HG03097 (cell line): ENCODE results near the gene ALG5.

Experiments used
- ATAC-seq: cut with Tn5 transposase; IDR thresholded peaks from one replicate; pipeline ENCODE4 v1.9.1; 2021; ENCODE audit not compliant: unreplicated experiment, low FRiP score

The ALG5 gene

GRCh38 chr13:36918246-36919131, 80.7 kb downstream of the ALG5 start:
- no peak for ATAC-seq

DNA sequence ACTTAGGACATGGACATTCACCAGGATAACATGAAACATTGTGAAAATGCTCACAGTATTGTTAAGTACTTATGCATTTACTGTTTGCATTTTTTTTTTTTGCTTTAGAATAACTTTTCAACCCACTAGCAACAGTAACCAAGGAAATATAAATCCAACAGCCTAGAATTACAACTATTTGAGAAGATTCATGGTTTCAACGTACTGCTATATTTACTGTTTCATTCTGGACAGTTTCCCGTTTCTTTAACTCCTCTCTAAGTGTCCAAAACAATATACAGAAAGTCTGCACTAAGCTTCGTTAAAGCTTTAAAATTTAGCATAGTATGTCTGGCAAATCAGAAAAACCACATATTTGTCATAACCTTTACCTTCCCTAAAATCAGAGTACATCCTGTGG, 81.8 kb downstream of the ALG5 start:
- no peak for ATAC-seq

DNA sequence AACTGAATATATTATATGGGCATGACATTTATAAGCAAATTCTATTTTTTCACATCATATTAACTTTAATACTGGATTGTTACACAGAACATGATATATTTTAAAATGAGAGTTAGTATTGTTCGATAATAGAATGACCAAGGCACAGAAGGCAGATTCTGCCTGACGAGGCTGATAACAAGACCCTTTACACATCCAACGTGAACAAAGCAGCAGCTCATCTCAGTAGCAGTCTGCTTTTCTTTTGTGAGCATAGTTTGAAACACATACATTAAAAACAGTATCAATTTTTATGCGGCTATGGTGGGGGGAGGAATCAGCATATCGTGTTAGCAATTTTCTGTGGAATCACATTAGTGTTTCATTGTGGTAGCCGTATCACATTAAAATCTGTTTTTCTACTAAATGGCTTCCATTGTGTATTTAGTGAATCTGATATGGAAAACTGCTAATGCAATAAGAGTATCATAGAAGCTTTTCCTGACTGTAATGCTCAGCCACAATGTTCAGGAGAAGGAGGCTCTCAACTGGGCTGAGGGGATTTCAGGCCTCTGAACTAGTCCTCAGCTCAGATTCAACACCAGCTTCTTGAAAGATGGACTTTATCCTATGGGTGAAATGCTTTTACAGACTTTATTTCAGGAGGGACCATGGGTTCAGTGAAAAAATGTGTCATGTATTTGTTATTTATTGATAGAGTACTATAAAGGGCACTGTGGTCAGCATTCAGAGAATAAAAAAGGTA, 83.1 kb downstream of the ALG5 start:
- ATAC-seq, result no peak

GRCh38 chr13:36915106-36915505, 84.0 kb downstream of the ALG5 start:
- ATAC-seq, result no peak

DNA sequence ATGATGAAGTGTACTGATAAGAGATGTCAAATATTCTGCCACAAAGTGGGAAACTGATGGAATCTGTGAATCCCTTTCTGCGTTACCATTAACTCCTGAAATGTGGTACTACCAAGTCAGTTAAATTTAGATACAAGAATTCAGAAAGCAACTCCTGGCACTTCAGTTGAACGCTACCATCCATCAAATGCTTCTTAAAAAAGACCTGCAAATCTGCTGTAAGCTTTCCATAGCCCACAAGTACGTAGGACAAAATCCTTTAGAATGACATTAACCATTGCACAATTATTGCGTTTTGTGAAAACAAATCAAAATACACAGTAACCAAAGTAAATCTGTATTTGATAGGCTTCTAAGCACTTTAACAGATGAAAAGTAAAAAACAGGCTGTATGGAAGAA, 84.5 kb downstream of the ALG5 start:
- ATAC-seq, result no peak

DNA sequence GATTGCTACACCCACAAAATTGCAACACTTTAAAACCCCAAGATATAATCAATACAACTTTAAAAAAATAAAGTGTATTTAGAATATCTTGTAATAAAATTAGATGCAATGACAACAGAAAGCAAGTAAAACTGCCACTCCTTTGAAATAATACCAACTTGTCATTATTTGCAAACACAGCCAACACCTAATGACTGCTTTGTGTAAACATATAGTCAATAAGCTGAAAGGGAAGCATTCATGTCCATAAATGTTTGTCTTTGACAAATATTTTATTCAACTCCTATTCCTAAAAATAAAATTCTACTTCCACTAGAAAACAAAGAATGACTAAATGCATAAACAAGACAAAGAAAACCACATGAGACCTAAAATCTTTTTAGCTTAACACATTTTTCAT, 85.7 kb downstream of the ALG5 start:
- no peak for ATAC-seq

GRCh38 chr13:36912973-36913372, 86.2 kb downstream of the ALG5 start:
- ATAC-seq, result no peak

- ATAC-seq, result no peak
Observed at GRCh38 chr13:36912369-36912768, 86.8 kb downstream of the ALG5 start.

DNA sequence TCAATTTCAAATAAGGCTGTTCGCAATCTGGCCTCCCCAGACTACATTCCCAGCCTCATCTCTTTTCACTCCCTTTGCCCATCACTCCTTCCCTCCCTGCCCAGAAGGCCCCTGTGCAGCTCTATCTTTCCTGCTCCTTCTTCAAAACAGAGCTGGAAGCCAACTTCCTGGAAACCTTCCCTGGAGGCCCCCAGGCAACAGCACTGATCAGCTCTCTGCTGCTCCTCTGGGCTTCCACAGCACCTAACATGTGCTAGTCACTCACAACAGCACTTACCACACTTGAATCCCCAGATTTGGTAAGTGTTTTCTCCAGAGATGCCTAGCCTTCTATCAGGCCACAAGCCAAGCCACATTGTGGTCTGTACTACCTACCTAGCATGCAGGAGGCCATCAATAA, 88.6 kb downstream of the ALG5 start:
- ATAC-seq, result no peak

DNA sequence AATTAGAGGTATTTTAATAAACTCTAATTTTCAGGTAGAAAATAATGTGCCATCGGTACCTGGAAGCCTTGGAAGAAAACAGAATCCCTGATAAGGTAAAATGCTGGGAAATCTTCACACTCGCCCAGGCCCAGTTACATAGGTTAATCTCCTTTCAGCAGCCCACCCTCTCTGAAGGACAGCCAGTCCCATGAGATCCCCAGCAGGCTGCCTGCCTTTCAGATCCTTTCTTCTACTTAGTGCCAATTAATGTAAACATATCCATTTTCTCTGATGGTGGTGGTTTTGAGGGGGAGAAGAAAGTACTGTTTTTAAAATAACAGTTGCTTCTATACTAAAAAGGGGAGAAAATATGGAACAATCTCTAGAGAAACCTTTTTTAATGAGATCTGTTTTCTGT, 91.3 kb downstream of the ALG5 start:
- no peak for ATAC-seq

DNA sequence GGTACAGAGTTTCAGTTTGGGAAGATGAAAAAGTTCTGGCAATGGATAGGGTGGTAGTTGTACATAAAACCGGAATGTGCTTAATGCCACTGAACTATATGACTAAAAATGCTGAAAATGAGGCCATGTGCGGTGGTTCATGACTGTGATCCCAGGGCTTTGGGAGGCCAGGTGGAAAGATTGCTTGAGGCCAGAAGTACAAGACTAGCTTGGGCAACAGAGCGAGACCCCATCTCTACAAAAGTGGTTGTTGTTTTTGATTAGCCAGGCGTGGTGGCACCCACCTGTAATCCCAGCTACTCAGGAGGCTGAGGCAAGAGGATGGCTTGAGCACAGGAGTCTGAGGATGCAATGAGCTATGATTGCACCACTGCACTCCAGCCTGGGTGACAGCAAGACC, 91.9 kb downstream of the ALG5 start:
- no peak for ATAC-seq

DNA sequence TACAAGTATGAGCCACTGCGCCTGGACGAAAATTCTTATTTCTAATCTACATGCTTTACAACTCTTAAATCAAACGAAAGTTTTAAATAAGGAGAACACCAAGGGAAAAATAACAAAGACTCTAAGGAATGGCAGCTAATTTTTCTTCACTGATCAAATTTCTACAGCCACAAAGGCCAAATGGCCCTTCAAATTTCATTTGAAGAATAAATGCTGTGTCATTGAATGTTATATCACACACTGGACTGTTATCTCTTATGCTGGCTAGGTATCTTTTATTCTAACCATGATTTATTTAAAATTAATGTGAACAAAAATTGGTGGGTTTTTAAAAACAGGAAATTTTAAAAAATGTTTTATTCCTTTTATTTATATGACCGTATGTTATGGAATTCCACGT, 93.2 kb downstream of the ALG5 start:
- no peak for ATAC-seq

GRCh38 chr13:36903925-36904595, 95.1 kb downstream of the ALG5 start:
- ATAC-seq, result no peak
